ENCODE measurements around the gene ATAD5. TPM values are rescaled to one million over a fixed set of nuclear protein-coding genes. Genes with fewer than 3 reads are reported as not detected.
A peak's percentile ranks its signal among the peaks of the same experiment; 100 is the strongest.

The ATAD5 gene
- total RNA-seq, 1 donor: 10.4 TPM

DNA sequence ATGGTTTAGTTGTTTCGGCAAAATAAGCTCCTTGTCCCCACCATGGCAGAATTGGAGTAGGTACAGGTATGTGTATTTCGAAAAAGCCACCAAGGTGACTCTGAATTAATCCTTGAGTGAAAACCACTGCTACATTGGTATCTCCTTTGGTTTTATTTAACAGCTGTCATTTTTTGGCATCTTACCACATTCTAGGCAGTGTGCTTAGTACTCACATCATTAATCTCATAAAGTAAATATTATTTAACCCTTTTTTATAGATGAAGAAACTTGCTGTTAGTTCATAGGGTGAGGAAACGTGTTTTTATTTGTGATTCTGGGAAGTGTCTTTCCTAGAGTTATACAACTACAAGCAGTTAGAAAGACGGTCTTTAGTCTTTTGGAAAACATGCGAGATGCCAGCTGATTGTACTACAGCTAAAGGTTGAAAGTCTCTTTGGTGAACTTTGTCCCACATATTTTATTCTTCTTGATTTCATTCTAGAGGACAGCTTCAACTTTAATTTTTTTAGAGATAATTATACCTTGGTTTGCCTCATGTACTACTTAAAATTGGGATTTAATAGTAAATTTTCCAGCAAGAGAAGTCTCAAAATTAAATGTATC lies 6.5 kb downstream of the ATAD5 start:
- no peak overlapping the region for H3K4me3 ChIP-seq (ENCODE audit: low read depth, low read length)
- DNase-seq (ENCODE audit: low read depth): no peak
- TF ChIP-seq CTCF (IDR thresholded peaks at IDR 0.05; ENCODE audit: insufficient read depth, low read length): no peak

- TF ChIP-seq CTCF (IDR thresholded peaks at IDR 0.05; ENCODE audit: insufficient read depth, low read length): no peak
- DNase-seq (ENCODE audit: low read depth): no peak
- no peak overlapping the region for H3K4me3 ChIP-seq (ENCODE audit: low read depth, low read length)
Measured at GRCh38 chr17:30840771-30841170, 9.0 kb downstream of the ATAD5 start.

DNA sequence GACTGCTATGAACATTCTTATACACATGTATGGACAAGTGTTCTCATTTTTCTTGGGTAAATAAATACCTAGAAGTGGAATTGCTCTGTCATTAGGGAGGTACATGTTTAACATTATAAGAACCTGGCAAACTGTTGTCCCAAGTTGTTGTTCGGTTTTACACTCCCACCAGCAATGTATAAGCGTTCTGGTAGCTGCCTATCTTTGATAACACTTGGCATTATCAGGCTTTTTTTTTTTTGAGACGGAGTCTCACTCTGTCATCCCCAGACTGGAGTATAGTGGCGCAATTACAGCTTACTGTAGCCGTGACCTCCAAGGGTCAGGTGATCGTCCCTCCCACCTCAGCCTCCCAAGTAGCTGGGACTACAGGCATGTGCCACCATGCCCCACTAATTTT lies 16.3 kb downstream of the ATAD5 start:
- DNase-seq (ENCODE audit: low read depth): no peak
- TF ChIP-seq CTCF (IDR thresholded peaks at IDR 0.05; ENCODE audit: insufficient read depth, low read length): no peak
- H3K4me3 ChIP-seq (ENCODE audit: low read depth, low read length): no peak overlapping the region

GRCh38 chr17:30854146-30854545 lies 22.4 kb downstream of the ATAD5 start:
- H3K4me3 ChIP-seq (ENCODE audit: low read depth, low read length): no peak overlapping the region
- no peak for DNase-seq (ENCODE audit: low read depth)
- no peak for TF ChIP-seq CTCF (IDR thresholded peaks at IDR 0.05; ENCODE audit: insufficient read depth, low read length)

- no peak for TF ChIP-seq CTCF (IDR thresholded peaks at IDR 0.05; ENCODE audit: insufficient read depth, low read length)
- no peak overlapping the region for H3K4me3 ChIP-seq (ENCODE audit: low read depth, low read length)
- peak; percentile 1 for DNase-seq (ENCODE audit: low read depth)
Measured at GRCh38 chr17:30858556-30859250, 26.9 kb downstream of the ATAD5 start.

- no peak for DNase-seq (ENCODE audit: low read depth)
- no peak for TF ChIP-seq CTCF (IDR thresholded peaks at IDR 0.05; ENCODE audit: insufficient read depth, low read length)
- H3K4me3 ChIP-seq (ENCODE audit: low read depth, low read length): no peak overlapping the region
Measured at GRCh38 chr17:30864636-30865035, 32.9 kb downstream of the ATAD5 start.

Measured in fibroblast of the aortic adventitia (primary cell).